Trophoblast cell (in vitro differentiated cells and primary cell): ENCODE measurements around the gene PLEKHG4B.

Experiments
- DNase-seq, 2 donors: peaks; one replicate each; pipeline ENCODE4 v3.0.0-alpha.2; 2016
- H2AFZ ChIP-seq: 2 replicates; pipeline ENCODE4 v1.6.1; 2013; ENCODE audit warnings: low read length, moderate library complexity, mild to moderate bottlenecking; ENCODE audit not compliant: insufficient read depth, poor library complexity
- H2AK5ac ChIP-seq: 2 replicates; pipeline ENCODE4 v1.6.1; 2013; ENCODE audit warnings: mild to moderate bottlenecking, low read length
- H2BK120ac ChIP-seq: 2 replicates; pipeline ENCODE4 v1.6.1; 2013; ENCODE audit warnings: low read length, mild to moderate bottlenecking, moderate library complexity; ENCODE audit not compliant: insufficient read depth, poor library complexity
- H2BK12ac ChIP-seq: 2 replicates; pipeline ENCODE4 v1.6.1; 2013; ENCODE audit warnings: mild to moderate bottlenecking, low read length, moderate library complexity
- H2BK5ac ChIP-seq: 2 replicates; pipeline ENCODE4 v1.6.1; 2013; ENCODE audit warnings: low read length, low read depth, moderate library complexity, mild to moderate bottlenecking; ENCODE audit not compliant: poor library complexity
- H3K14ac ChIP-seq: 2 replicates; pipeline ENCODE4 v1.6.1; 2013; ENCODE audit warnings: mild to moderate bottlenecking, low read length
- H3K18ac ChIP-seq: 2 replicates; pipeline ENCODE4 v1.6.1; 2013; ENCODE audit warnings: mild to moderate bottlenecking, low read length
- H3K23ac ChIP-seq: 2 replicates; pipeline ENCODE4 v1.6.1; 2013; ENCODE audit warnings: low read length
- H3K27ac ChIP-seq: 2 replicates; pipeline ENCODE4 v1.5.1; 2013; ENCODE audit warnings: low read depth, mild to moderate bottlenecking, inconsistent platforms, low read length, moderate library complexity
- H3K27me3 ChIP-seq: 2 replicates; pipeline ENCODE4 v1.6.1; 2013; ENCODE audit warnings: inconsistent platforms, mild to moderate bottlenecking, low read length, moderate library complexity; ENCODE audit not compliant: insufficient read depth
- H3K36me3 ChIP-seq, 2 experiments: 1 replicate in 1 of 2; 2 replicates in 1 of 2; pipeline ENCODE4 v1.6.1; 2013; ENCODE audit warnings: low read length in 2 of 2, mild to moderate bottlenecking in 2 of 2, moderate library complexity in 1 of 2; ENCODE audit not compliant: insufficient read depth in 2 of 2, control insufficient read depth in 1 of 2
- H3K4ac ChIP-seq: 2 replicates; pipeline ENCODE4 v1.6.1; 2013; ENCODE audit warnings: low read depth, mild to moderate bottlenecking, low read length, moderate library complexity
- H3K4me1 ChIP-seq, 2 experiments: 1 replicate in 1 of 2; 2 replicates in 1 of 2; pipeline ENCODE4 v1.6.1; 2013; ENCODE audit warnings: low read length in 2 of 2, mild to moderate bottlenecking in 2 of 2, moderate library complexity in 1 of 2; ENCODE audit not compliant: insufficient read depth in 2 of 2, control insufficient read depth in 1 of 2
- H3K4me2 ChIP-seq: 2 replicates; pipeline ENCODE4 v1.6.1; 2013; ENCODE audit warnings: inconsistent platforms, mild to moderate bottlenecking, low read length, moderate library complexity
- H3K4me3 ChIP-seq: 2 replicates; pipeline ENCODE4 v1.5.1; 2013; ENCODE audit warnings: mild to moderate bottlenecking, low read depth, low read length, inconsistent platforms
- H3K79me1 ChIP-seq: one replicate; pipeline ENCODE4 v1.6.1; 2013; ENCODE audit warnings: low read length
- H3K79me2 ChIP-seq: 2 replicates; pipeline ENCODE4 v1.6.1; 2013; ENCODE audit warnings: low read length, mild to moderate bottlenecking; ENCODE audit not compliant: control insufficient read depth, insufficient read depth, poor library complexity
- H3K9ac ChIP-seq: 2 replicates; pipeline ENCODE4 v1.6.1; 2013; ENCODE audit warnings: mild to moderate bottlenecking, low read length
- H3K9me3 ChIP-seq: 2 replicates; pipeline ENCODE4 v1.6.1; 2013; ENCODE audit warnings: low read depth, mild to moderate bottlenecking, control low read depth, inconsistent platforms, low read length; ENCODE audit not compliant: insufficient read depth
- H4K12ac ChIP-seq: 2 replicates; pipeline ENCODE4 v1.6.1; 2013; ENCODE audit warnings: low read depth, mild to moderate bottlenecking, low read length, moderate library complexity
- H4K8ac ChIP-seq: 2 replicates; pipeline ENCODE4 v1.6.1; 2013; ENCODE audit warnings: low read depth, mild to moderate bottlenecking, low read length, moderate library complexity
- H4K91ac ChIP-seq: one replicate; pipeline ENCODE4 v1.6.1; 2013; ENCODE audit warnings: low read depth, mild to moderate bottlenecking, low read length, moderate library complexity
- WGBS: extraction: QIAGEN DNeasy Blood & Tissue Kit; methylation state at CpG from one replicate; pipeline ENCODE4 v1.1.7; 2013; ENCODE audit warnings: missing lambda C conversion rate; ENCODE audit not compliant: insufficient read length, insufficient coverage; ENCODE audit errors: extremely low coverage; 5-methylcytosine and 5-hydroxymethylcytosine counted together

Gene PLEKHG4B

DNA sequence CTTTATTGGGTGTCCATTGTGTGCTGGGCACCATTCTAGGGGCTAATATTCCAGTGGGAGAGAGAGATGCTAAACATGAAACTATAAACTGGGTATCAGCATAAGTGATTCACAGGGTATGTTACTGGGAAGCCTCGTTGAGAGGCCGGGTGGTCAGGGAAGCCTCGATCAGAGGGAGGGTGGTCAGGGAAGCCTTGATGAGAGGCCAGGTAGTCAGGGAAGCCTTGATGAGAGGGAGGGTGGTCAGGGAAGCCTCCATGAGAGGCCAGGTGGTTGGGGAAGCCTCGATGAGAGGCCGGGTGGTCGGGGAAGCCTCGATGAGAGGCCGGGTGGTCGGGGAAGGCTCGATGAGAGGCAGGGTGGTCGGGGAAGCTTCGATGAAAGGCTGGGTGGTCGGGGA is 8.9 kb upstream of the PLEKHG4B start:
- H2BK5ac ChIP-seq, result peak overlapping the region; percentile 18
- H3K4ac ChIP-seq, result no peak overlapping the region
- H2AFZ ChIP-seq, result no peak overlapping the region
- peak overlapping the region; percentile 32 for H3K18ac ChIP-seq
- H3K79me2 ChIP-seq, result peaks cover 5% of the 10 kb centered on the region
- peak overlapping the region; percentile 73 for H3K27ac ChIP-seq
- no peak for DNase-seq
- H3K79me1 ChIP-seq, result peaks cover 22% of the 10 kb centered on the region
- WGBS, result no CpG with 5 or more reads among the region's 13 CpGs
- H2BK120ac ChIP-seq, result peak overlapping the region; percentile 56
- H3K4me2 ChIP-seq, result no peak overlapping the region
- peak overlapping the region; percentile 17 for H4K8ac ChIP-seq
- peak overlapping the region; percentile 45 for H2BK12ac ChIP-seq
- H4K12ac ChIP-seq, result no peak overlapping the region
- peak overlapping the region; percentile 64 for H4K91ac ChIP-seq
- no peak overlapping the region for H3K4me3 ChIP-seq
- H3K14ac ChIP-seq, result peak overlapping the region; percentile 72
- H3K9me3 ChIP-seq, result peaks cover 2% of the 10 kb centered on the region
- peak overlapping the region; percentile 81 for H2AK5ac ChIP-seq
- no peaks in the 10 kb centered on the region for H3K36me3 ChIP-seq
- H3K9ac ChIP-seq, result no peak overlapping the region
- H3K4me1 ChIP-seq, result peaks cover 23 to 24% of the 10 kb centered on the region in 2 experiments
- no peak overlapping the region for H3K23ac ChIP-seq
- H3K27me3 ChIP-seq, result no peaks in the 10 kb centered on the region

DNA sequence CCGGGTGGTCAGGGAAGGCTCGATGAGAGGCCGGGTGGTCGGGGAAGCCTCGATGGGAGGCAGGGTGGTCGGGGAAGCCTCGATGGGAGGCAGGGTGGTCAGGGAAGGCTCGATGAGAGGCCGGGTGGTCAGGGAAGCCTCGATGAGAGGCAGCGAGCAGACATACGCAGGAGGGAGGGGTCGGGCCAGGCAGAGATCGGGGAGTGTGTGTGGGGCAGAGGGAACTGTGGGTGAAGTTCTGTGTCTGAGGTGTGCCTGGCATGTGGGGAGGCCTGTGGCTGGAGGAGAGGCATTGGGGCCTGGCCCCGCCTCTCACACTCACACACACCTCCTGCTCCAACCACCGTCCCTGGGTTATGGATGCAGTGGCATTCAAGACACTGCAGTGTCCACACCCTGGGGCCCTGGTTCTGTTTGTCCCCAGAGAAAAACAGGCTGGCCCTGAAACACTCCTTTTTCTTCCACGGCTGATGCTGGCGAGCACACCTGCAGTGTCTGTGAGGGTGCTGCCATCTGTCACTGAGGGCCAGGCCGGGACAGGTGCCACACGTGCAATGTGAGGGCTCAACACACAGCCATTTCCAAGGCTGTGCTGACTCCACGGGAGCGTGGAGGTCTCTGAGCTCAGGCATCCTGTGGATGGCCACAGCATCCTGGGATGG is 6.5 kb upstream of the PLEKHG4B start:
- H2AFZ ChIP-seq, result no peak overlapping the region
- H3K27me3 ChIP-seq, result no peaks in the 10 kb centered on the region
- no peak overlapping the region for H3K27ac ChIP-seq
- H3K14ac ChIP-seq, result no peak overlapping the region
- H3K4me2 ChIP-seq, result no peak overlapping the region
- no peak overlapping the region for H2BK5ac ChIP-seq
- no CpG with 5 or more reads among the region's 22 CpGs for WGBS
- H3K79me1 ChIP-seq, result peaks cover 15% of the 10 kb centered on the region
- peaks cover 5% of the 10 kb centered on the region for H3K79me2 ChIP-seq
- no peak overlapping the region for H2BK120ac ChIP-seq
- no peak overlapping the region for H2BK12ac ChIP-seq
- no peaks in the 10 kb centered on the region for H3K36me3 ChIP-seq
- H3K9ac ChIP-seq, result no peak overlapping the region
- H4K8ac ChIP-seq, result no peak overlapping the region
- no peak for DNase-seq
- no peak overlapping the region for H4K91ac ChIP-seq
- no peak overlapping the region for H4K12ac ChIP-seq
- no peak overlapping the region for H3K18ac ChIP-seq
- H3K9me3 ChIP-seq, result peaks cover 2% of the 10 kb centered on the region
- no peak overlapping the region for H3K4me3 ChIP-seq
- peaks cover 14 to 16% of the 10 kb centered on the region in 2 experiments for H3K4me1 ChIP-seq
- no peak overlapping the region for H3K4ac ChIP-seq
- H3K23ac ChIP-seq, result no peak overlapping the region
- no peak overlapping the region for H2AK5ac ChIP-seq

DNA sequence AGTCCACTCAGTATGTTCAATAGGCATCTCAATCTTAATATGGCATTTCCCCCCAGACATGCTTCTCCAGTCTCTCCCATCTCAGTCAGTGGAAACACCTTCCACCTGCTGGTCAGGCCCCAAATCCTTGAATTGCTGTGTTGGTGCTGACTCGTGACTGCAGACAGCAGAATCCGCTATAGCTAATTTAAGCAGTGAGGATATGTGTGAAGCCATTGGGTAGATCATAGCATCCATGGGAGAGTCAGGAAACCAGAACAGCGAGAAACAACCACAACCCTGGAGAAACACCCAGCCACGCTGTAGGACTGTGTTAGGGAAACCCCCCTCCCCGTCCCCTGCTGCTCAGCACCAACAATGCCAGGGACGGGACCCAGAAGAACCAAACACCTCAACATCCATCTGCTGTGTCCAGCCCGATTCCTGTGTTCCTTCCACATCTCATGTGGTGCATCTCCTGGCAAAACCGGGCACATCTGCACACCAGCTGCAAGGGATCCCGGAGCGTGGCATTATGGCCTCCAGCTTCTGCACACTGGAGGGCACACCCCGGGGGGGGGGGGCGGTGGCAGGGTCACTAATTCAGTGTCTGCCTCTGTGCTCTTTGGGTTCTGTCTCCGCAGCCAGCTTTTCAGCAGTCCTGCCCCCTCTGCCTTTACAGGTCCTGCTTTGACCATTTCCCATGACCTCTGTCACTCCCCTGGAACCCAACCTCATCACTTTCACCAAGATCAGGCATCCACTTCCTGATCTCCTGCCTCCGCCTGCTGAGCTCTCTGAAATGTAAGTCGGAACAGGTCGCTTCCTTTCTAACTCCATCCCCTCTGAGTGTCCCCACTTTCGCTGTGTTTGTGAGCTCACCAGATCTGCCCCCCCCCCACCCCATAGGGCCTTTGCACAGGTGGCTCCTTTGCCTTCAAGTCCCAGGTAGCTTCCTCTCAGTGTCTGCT is 2.4 kb upstream of the PLEKHG4B start:
- H3K4me3 ChIP-seq, result no peak overlapping the region
- H3K36me3 ChIP-seq, result peaks cover 2 to 6% of the 10 kb centered on the region in 2 experiments
- no peak for DNase-seq
- no peak overlapping the region for H2AK5ac ChIP-seq
- no peak overlapping the region for H3K23ac ChIP-seq
- H3K4me1 ChIP-seq, result peaks cover 15 to 19% of the 10 kb centered on the region in 2 experiments
- H3K9ac ChIP-seq, result no peak overlapping the region
- no peak overlapping the region for H3K14ac ChIP-seq
- H3K4ac ChIP-seq, result no peak overlapping the region
- no peak overlapping the region for H2BK5ac ChIP-seq
- no peaks in the 10 kb centered on the region for H3K27me3 ChIP-seq
- H2BK12ac ChIP-seq, result no peak overlapping the region
- peaks cover 2% of the 10 kb centered on the region for H3K9me3 ChIP-seq
- no peak overlapping the region for H2BK120ac ChIP-seq
- H4K91ac ChIP-seq, result no peak overlapping the region
- no peak overlapping the region for H4K12ac ChIP-seq
- no peak overlapping the region for H3K27ac ChIP-seq
- no CpG with 5 or more reads among the region's 17 CpGs for WGBS
- peaks cover 21% of the 10 kb centered on the region for H3K79me1 ChIP-seq
- H3K18ac ChIP-seq, result no peak overlapping the region
- no peak overlapping the region for H3K4me2 ChIP-seq
- no peak overlapping the region for H4K8ac ChIP-seq
- peaks cover 13% of the 10 kb centered on the region for H3K79me2 ChIP-seq
- no peak overlapping the region for H2AFZ ChIP-seq

DNA sequence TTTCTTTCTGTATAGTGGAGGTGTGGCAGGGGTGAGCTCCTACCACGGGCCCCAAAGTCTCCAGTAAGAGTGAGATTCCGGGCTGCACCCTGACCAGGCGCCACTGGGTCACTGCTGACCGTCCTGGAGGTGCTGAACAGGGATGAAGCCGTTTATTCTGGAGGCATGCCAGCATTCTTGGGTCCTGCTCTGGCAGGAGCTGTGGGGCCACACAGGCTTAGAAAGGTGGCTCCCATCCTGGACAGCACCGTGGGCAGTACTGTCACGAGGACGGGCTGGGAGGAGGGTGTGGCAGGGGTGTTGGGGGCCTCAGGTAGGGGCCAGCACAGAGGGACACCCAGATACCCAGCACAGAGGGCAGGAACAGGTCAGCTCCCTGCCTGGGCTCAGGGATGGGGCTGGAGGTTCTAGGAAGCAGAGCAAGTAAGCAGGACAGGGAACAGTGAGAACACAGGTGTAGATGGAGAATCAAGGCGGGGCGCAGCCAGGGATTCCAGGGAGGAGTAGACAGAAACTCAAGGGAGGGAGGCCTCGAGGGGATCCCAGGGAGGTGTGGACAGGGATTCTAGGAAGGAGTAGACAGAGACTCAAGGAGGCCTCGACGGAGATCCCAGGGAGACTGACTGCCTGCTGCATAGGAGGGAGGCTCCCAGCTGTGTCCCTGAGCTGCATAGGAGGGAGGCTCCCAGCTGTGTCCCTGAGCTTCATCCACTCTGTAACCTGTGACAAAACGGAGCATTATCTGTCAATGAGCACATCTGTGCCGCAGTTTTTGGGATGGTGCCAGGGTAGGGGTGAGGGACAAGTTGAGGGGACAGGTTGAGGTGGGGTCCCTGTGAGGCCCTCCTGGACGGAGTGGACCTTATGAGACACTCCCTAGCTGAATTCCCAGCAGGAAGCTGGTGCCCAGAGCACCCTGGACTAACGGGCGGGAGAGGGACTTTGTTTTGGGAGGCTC is 1.1 kb upstream of the PLEKHG4B start:
- no CpG with 5 or more reads among the region's 18 CpGs for WGBS
- peak overlapping the region; percentile 25 for H2BK12ac ChIP-seq
- peak overlapping the region; percentile 92 for H4K12ac ChIP-seq
- DNase-seq, result no peak
- peak overlapping the region; percentile 94 for H4K91ac ChIP-seq
- peak overlapping the region; percentile 69 for H3K4ac ChIP-seq
- peak overlapping the region; percentile 87 for H4K8ac ChIP-seq
- no peak overlapping the region for H3K23ac ChIP-seq
- no peaks in the 10 kb centered on the region for H3K27me3 ChIP-seq
- H3K14ac ChIP-seq, result peak overlapping the region; percentile 69
- peaks cover 18% of the 10 kb centered on the region for H3K79me2 ChIP-seq
- H2BK120ac ChIP-seq, result no peak overlapping the region
- H3K27ac ChIP-seq, result no peak overlapping the region
- peak overlapping the region; percentile 89 for H3K18ac ChIP-seq
- no peak overlapping the region for H2AFZ ChIP-seq
- no peak overlapping the region for H3K4me3 ChIP-seq
- peaks cover 10 to 17% of the 10 kb centered on the region in 2 experiments for H3K36me3 ChIP-seq
- no peak overlapping the region for H3K9ac ChIP-seq
- H3K9me3 ChIP-seq, result peaks cover 2% of the 10 kb centered on the region
- peaks cover 21% of the 10 kb centered on the region for H3K79me1 ChIP-seq
- H2AK5ac ChIP-seq, result peak overlapping the region; percentile 36
- H2BK5ac ChIP-seq, result no peak overlapping the region
- peaks cover 22 to 27% of the 10 kb centered on the region in 2 experiments for H3K4me1 ChIP-seq
- peak overlapping the region; percentile 64 for H3K4me2 ChIP-seq
